ENCODE results near the gene SMCO2.
"Not testable (repeated sequence)": the region's sequence is repeated elsewhere in the genome, so short reads cannot be mapped to it uniquely, and the experiment has no call there.

SMCO2 gene

GRCh38 chr12:27528788-27529187, 82.3 kb downstream of the SMCO2 start:
- DNase-seq (ENCODE audit: low spot score) = no peak

- DNase-seq (ENCODE audit: low spot score) = peak; percentile 45
These were observed 83.8 kb downstream of the SMCO2 start for GRCh38 chr12:27530157-27530922.

GRCh38 chr12:27531896-27532295, 85.4 kb downstream of the SMCO2 start:
- no peak for DNase-seq (ENCODE audit: low spot score)

GRCh38 chr12:27534060-27534764, 87.7 kb downstream of the SMCO2 start:
- DNase-seq (ENCODE audit: low spot score) = peak; percentile 89

- no peak for DNase-seq (ENCODE audit: low spot score)
These were observed 88.2 kb downstream of the SMCO2 start for GRCh38 chr12:27534765-27535161.

- DNase-seq (ENCODE audit: low spot score) = peak; percentile 55
These were observed 88.8 kb downstream of the SMCO2 start for GRCh38 chr12:27535318-27535717.

- no peak for DNase-seq (ENCODE audit: low spot score)
These were observed 91.5 kb downstream of the SMCO2 start for GRCh38 chr12:27537855-27538675.

- no peak for DNase-seq (ENCODE audit: low spot score)
These were observed 92.7 kb downstream of the SMCO2 start for GRCh38 chr12:27539191-27539631.

GRCh38 chr12:27541031-27541719, 94.6 kb downstream of the SMCO2 start:
- DNase-seq (ENCODE audit: low spot score) = peak; percentile 63

GRCh38 chr12:27542628-27543027, 96.1 kb downstream of the SMCO2 start:
- DNase-seq (ENCODE audit: low spot score) = peak; percentile 73

GRCh38 chr12:27544858-27545257, 98.3 kb downstream of the SMCO2 start:
- not testable (repeated sequence) for DNase-seq (ENCODE audit: low spot score)

GRCh38 chr12:27545665-27546064, 99.1 kb downstream of the SMCO2 start:
- no peak for DNase-seq (ENCODE audit: low spot score)

GRCh38 chr12:27547592-27547991, 101.1 kb downstream of the SMCO2 start:
- DNase-seq (ENCODE audit: low spot score) = no peak

- no peak for DNase-seq (ENCODE audit: low spot score)
These were observed 102.0 kb downstream of the SMCO2 start for GRCh38 chr12:27548301-27549199.

- DNase-seq (ENCODE audit: low spot score) = peak; percentile 85
These were observed 102.8 kb downstream of the SMCO2 start for GRCh38 chr12:27549236-27549800.

- DNase-seq (ENCODE audit: low spot score) = peak; percentile 87
These were observed 103.5 kb downstream of the SMCO2 start for GRCh38 chr12:27549801-27550652.

- no peak for DNase-seq (ENCODE audit: low spot score)
These were observed 104.1 kb downstream of the SMCO2 start for GRCh38 chr12:27550653-27550975.

- DNase-seq (ENCODE audit: low spot score) = no peak
These were observed 104.8 kb downstream of the SMCO2 start for GRCh38 chr12:27551172-27551840.
